GM19372 (cell line): ENCODE data around the gene RAB32.
"Not testable (repeated sequence)": the region's sequence is repeated elsewhere in the genome, so short reads cannot be mapped to it uniquely, and the experiment has no call there.

Experiments
- ATAC-seq: cut with Tn5 transposase; IDR thresholded peaks from one replicate; pipeline ENCODE4 v1.9.1; 2021; ENCODE audit warnings: mild to moderate bottlenecking, low read depth, moderate library complexity; ENCODE audit not compliant: unreplicated experiment

The RAB32 gene

DNA sequence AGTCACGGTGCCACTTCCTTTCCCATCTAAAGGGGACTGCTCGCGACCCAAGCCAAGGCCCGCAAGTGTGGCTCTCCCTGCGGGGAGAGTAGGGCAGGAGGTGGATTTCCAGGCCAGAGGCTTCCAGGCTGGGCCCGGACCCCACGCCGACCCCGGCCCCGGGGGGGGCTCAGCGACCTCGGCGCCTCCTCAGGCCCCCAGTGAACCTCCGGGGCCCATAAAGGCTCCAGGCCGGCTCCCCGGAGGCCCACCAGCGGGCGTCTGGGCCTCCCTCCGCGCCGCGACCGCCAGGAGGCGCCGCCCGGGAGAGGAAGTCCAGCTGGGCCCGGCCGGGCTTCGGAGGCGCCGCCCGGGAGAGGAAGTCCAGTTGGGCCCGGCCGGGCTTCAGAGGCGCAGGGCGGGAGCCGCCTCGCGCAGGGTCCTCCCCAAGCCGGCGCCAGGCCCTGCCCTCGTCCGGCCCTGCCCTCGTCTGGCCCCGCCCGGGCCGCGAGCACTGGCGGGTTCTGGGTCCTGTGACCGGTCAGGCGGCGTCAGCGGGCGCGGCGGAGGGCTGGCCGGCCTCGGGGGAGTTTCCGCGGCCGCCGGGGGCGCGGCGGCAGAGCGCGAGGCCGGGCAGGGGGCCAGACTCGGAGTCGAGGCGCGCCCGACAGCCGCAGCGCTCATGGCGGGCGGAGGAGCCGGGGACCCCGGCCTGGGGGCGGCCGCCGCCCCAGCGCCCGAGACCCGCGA is at the start of gene RAB32:
TSS of gene RAB32 (plus strand) at position 623 of the 729 bp plus-strand sequence. CDS start at position 662, 39 bp downstream.
- ATAC-seq, result peak; percentile 86

DNA sequence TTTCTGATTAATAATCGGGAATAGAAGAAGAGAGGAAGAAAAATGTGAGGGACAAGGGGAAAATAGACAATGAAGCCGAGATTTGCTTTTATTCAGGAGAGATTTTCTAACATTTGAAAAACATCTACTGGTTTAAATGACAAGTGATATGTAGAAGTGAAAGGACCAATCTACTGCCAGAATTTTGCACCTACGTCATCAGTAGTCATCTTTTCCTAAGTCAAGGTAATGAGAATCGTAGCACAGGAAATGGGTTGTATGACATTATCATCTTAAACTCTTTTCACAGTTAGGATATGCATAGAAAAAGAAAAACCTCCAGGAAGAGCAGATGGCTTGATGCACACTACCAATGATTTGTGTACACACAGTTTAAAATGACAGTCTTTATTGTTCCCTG is 45.3 kb upstream of the RAB32 start:
- ATAC-seq, result no peak

DNA sequence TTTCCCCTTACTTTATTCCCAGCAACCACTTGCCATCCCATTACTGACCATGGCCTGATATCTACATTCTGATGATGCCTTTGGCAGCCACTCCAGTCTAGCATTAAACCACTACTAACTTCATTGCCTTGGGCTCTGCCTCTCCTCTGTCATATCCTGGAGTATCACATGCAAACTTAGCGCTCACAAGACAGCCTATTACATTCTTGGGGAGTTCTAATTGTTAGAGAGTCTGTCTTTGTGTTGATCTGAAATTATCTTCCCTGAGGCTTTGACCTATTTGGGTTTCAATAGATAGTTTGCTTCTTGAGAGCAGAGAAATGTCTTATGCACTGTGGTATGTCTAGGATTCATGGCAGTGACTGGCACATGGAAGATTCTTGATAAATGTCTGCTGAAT is 40.5 kb upstream of the RAB32 start:
- no peak for ATAC-seq

DNA sequence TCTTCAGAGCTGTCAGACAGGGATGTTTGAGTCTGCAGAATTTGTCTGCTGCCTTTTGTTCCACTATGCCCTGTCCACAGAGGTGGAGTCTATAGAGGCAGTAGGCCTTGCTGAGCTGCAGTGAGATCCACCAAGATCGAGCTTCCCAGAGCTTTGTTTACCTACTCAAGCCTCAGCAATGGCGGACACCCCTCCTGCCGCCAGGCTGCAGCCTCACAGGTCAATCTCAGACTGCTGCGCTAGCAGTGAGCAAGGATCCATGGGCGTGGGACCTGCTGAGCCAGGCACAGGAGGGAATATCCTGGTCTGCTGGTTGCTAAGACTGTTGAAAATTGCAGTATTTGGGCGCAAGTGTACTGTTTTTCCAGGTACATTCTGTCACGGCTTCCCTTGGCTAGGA is 28.4 kb upstream of the RAB32 start:
- no peak for ATAC-seq

DNA sequence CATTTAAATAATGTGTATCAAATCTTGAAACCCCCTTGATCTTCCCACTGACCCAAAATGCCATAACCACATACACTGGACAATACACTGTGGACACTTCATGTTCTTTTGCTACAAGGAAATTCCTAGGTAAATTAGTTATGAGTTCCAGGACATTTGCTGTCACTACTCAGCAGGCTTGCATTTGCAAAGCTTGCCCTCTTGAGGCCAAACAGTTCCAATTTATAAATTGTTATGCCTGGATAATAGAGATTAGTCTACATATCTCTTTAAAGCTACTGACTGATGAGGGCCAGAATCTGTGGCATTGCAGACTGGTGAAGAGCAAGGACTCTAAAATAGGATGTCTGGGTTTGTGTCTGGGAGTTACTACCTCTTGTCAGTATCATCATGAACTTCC is 17.4 kb upstream of the RAB32 start:
- no peak for ATAC-seq

DNA sequence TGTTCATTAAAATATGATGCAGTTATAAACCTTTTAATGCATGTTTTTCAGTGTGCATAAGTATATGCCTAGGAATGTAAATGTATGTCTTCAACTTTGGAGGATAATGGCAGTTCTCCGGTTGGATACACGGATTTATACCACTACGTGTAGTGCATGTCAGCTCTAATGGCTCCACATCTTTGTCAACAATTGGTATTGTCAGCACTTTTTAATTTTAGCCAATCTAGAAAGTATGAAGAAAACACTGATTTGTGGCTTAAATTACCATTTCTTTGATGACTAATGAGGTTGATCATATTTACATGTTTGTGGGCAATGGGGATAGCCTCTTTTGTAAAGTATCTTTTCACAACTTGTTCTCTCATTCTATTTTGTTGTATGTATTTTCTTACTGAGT is 10.9 kb upstream of the RAB32 start:
- ATAC-seq, result no peak

DNA sequence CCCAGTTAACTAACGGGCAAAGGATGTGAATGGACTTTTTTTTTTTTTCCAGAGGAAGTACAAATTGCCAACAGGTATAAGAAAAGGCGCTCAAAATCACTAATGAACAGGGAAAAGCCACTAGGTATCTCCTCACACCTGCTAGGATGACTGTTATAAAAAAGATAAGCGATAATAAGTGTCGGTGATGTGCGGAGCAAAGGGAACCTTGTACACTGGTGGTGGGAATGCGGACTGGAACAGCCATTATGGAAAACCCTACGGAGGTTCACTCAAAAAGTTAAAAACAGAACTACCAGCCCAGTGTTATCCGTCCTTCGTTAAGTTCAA is 787 bp upstream of the RAB32 start:
- no peak for ATAC-seq

DNA sequence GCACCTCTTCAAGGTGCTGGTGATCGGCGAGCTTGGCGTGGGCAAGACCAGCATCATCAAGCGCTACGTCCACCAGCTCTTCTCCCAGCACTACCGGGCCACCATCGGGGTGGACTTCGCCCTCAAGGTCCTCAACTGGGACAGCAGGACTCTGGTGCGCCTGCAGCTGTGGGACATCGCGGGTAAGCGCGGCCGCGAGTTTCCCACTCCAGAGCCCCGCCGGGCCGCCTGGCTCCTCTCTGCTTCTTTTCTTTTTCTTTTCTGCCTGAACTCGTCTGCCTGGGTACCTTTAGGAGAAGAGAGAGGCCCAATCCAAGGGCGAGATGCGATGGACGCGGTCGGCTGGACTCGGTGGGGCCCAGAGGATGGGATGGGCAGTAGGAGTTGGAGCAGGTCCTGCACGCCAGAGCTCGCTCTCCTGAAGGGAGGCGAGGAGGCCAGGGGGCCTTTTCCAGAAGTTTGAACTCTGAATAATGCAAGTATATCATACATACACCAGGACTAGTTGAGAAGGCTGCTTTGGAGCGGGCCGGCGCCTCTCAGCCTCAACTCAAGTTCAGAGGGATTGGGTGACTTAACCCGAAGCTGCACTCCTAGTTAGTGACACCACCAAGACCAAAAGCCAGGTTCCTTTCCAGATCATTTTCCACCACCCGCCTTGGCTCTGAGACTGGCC is 445 bp downstream of the RAB32 start:
- peak; percentile 17 for ATAC-seq

DNA sequence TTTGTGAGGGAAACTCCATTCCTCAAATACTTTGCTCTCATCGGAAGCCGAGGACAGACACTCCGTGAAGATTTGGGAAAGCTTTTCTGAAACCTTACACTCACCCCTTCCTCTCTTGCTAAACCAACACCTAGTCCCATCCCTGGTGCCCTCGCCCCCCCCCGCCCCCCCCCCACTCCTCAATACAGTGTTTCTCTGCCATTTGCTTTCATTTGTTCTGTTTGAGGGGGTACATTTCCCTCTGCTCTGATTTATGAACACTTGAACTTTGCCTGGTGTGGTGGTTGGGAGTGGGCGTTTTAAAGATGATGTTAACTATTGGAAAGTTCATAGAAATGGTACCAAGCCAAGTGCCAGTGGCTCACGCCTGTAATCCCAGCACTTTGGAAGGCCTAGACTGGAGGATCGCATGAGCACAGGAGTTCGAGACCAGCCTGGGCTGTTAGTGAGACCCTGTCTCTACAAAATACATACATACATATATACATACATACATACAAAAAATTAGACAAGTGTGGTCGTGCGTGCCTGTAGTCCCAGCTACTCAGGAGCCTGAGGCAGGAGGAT is 1.1 kb downstream of the RAB32 start:
- ATAC-seq, result no peak

DNA sequence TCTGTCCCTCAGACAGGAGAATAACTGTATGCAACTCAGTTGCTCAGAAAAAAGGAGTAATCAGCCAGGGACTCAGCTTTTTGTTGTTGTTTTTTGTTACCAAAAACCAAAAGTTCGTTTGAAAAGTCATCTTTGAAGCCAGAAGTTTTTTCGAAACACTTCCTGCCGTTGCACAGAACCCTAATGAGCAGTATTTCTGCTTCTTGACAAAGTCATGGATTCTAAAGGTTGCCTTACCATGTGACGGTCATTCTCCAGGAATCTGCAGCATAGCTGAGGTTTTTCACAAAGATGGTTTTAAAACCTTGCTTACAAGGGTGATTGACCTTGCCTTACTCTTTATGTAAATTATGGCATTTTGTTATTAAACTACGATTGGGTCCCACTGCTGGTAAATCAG is 1.9 kb downstream of the RAB32 start:
- no peak for ATAC-seq

DNA sequence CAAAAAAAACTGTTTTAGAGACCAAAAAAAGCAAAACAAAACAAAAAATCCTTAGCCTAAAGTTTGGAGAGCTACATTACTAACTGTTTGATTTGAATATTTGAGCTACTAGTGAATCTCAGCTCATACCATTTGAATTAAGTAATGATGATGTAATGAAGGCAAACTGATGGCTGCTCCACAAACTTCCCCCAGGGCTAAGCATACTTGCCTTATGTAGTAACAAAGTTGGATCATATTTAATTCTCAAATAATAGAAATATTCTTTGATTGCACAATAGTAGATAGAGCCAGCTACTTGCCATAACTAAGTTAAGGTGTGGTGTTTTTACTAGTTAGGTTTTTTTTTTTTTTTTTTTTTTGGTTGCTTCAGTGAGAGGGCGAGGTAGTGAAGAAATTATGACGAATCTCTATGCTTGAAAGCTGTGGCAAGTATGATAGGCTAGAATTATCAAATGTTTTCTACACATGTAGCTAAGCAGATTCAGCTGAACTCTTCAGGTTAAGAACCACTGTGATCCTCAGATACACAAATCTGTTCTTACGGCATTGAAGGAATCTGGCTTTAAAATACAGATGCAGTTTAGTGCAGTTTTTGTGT is 2.9 kb downstream of the RAB32 start:
- no peak for ATAC-seq

DNA sequence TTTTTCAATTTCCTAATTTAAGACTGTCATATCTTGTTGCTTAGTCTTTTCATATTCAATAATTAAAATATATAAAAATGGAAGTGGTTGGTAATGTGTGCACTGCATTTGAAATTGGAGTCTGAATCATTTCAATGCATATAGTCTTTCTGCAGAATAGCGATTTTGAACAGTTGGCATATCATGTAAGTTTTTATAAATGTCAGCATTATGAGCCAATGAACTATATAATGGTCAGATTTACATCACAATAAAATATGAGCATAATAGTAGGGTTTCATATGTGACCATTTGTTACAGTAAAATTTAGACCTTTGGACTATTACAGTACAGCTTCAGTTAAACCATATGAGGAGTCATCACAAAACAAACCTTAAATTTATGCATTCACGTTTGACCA is 4.3 kb downstream of the RAB32 start:
- ATAC-seq, result no peak

DNA sequence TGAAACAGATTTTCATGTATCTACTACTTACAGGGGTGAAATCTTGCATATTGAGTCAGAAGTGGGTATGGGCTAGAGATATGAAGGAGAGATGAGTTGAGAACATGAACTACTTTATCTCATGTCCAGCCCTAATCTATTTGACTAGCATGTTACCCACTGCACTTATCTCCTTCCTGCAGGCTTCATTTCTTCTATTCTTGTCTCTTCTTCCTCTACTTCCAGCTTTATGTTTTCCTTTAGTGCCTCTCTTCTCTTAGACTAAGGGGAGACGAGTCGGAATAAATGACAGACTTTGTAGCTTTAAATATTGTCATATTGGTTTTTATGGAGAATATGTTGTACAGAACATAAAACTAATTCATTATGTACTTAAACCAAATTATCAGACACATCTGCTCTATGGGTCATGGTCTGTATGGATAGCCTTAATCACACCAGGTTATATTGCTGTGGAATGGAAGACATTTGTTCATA is 5.3 kb downstream of the RAB32 start:
- no peak for ATAC-seq

DNA sequence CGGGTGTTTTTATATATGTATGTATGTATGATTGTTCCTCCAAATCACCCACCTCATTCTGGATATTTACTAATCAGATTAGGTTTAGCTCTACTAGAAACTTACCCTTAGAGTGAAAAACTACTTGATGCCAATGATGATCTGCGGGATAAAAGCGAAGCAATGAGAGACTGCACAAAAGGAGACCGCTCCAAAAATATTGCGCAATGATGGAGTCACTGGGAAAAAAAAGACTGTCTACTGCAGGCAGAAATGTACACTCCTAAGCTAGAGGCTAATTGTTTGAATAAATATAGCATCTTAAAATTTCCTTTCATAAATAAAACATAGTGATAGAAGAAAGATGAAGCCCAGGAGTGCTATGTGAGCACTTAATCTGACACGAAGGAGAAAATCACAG is 7.3 kb downstream of the RAB32 start:
- no peak for ATAC-seq

DNA sequence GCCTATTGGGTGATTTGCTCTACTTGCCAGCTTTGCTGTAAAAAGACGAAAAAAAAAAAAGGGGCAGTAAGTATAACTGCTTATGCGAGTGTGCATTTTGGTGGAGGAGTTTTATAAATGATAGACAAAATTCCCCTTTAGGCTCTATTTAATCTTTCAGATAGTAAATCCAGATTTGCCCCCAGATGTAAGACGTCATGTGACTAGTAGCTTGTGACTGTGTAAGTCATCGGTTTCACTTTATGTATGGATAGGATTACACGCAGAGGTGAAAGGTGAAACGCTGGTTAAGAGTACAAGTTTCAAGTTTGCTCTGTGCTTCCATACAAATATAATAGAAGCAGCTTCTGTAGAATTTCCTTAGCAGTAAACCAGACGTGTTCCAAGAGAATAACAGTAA is 7.9 kb downstream of the RAB32 start:
- no peak for ATAC-seq

DNA sequence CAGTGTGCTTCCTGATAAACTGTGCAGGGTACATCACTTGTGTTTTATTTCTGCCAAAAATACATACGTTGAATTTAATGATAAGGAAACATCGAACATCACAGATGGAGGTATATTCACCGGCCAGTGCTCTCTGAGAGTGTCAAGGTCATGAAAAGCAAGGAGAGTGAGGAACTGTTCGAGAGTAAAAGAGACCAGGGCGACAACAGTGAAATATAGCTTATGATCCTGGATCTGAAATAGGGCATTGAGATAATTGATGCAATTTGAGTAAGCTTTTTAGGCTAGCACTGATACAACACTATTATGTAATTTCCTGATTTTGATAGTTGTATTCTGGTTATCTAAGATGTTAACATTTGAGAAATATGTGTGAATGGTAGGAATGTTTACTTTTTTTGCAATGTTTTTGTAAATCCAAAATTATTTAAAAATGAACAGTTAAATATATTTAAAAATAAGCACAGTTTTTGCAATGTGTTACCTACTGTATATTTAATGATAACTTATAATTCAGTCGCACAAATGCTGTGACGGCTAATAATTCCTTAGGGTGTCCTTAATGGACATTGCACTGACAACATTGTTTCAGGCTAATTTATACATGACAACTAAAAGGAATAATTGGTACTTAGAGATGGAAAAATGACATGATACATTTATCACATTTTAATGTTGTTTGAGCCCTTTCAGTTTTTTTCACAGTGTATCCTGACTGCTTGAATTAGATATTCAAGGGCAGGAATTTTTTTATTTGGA is 9.9 kb downstream of the RAB32 start:
- ATAC-seq, result no peak

DNA sequence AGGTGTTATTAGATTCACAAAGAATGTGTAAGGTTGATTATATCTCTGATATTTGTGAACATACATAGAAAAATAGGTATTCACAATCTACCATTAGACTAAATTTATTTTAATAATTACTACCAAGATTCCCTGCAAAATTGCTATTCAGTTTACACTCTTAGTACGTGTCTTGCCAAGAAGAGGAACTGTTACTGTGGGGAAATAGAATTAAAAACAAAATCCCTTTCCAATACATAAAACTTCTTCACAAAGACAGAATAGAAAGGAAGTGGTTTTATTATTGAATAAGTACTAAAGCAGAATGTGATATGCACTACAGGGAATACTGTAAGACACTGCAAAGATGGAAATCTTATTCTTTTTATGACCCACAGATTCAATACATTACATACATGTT is 17.0 kb downstream of the RAB32 start:
- no peak for ATAC-seq

DNA sequence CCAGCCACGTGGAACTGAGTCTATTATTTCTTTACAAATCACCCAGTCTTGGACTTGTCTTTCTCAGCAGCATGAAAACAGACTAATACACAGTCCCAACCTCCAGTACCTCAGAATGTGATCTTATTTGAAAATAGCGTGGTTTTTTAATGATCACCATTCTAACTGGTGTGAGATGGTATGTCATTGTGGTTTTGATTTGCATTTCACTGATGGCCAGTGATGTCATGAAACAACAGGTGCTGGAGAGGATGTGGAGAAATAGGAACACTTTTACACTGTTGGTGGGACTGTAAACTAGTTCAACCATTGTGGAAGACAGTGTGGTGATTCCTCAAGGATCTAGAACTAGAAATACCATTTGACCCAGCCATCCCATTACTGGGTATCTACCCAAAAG is 23.0 kb downstream of the RAB32 start:
- ATAC-seq, result not testable (repeated sequence)

DNA sequence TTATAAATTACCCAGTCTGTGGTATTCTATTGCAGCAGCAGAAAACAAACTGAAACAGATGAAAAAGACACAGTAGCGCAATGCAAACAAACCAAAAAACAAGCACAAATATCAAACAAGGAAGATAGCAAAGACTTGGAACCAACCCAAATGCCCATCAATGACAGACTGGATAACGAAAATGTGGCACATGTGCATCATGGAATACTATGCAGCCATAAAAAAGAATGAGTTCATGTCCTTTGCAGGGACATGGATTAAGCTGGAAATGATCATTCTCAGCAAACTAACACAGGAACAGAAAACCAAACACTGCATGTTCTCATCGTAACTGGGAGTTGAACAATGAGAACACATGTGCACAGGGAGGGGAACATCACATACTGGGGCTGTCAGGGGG is 25.0 kb downstream of the RAB32 start:
- ATAC-seq, result not testable (repeated sequence)

DNA sequence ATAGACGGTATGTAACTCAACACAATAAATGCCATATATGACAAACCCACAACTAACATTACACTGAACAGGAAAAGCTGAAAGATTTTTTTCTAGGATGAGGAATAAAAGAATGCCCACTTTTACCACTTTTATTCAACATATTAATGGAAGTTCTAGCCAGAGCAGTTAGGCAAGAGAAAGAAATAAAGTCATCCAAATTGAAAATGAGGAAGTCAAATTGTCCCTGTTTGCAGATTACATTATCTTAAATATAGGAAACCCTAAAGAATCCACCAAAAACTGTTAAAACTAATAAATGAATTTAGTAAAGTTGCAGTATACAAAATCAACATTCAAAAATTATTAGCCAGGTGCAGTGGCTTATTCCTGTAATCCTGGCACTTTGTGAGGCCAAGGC is 30.6 kb downstream of the RAB32 start:
- no peak for ATAC-seq

DNA sequence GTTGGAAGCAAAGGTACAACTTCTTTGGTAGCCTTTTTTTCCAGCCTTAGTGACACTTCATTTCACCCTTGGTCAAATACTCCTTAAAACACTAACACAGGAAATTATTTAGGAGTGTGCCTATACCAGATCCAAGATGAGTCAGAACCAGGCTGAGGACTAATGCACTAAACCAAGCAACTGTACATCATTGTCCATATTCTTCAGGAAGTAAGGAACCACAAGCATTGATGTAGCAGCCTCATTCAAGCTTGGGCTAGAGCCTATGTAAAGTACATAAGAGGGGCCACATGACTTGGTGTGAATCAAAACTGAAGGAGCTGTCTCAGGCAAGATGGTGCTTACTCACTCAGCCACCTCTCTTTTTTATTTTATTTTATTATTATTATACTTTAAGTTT is 34.4 kb downstream of the RAB32 start:
- no peak for ATAC-seq
